OCI-M2 (cell line): ENCODE measurements around the gene VPS37B.
"Not testable (repeated sequence)": the region's sequence is repeated elsewhere in the genome, so short reads cannot be mapped to it uniquely, and the experiment has no call there.

Experiments used
- DNase-seq: peaks from one replicate; lab custom pipeline; 2025; ENCODE audit not compliant: unreplicated experiment; lab: John Stamatoyannopoulos, UW

Gene VPS37B, protein sequence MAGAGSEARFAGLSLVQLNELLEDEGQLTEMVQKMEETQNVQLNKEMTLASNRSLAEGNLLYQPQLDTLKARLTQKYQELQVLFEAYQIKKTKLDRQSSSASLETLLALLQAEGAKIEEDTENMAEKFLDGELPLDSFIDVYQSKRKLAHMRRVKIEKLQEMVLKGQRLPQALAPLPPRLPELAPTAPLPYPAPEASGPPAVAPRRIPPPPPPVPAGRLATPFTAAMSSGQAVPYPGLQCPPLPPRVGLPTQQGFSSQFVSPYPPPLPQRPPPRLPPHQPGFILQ

DNA sequence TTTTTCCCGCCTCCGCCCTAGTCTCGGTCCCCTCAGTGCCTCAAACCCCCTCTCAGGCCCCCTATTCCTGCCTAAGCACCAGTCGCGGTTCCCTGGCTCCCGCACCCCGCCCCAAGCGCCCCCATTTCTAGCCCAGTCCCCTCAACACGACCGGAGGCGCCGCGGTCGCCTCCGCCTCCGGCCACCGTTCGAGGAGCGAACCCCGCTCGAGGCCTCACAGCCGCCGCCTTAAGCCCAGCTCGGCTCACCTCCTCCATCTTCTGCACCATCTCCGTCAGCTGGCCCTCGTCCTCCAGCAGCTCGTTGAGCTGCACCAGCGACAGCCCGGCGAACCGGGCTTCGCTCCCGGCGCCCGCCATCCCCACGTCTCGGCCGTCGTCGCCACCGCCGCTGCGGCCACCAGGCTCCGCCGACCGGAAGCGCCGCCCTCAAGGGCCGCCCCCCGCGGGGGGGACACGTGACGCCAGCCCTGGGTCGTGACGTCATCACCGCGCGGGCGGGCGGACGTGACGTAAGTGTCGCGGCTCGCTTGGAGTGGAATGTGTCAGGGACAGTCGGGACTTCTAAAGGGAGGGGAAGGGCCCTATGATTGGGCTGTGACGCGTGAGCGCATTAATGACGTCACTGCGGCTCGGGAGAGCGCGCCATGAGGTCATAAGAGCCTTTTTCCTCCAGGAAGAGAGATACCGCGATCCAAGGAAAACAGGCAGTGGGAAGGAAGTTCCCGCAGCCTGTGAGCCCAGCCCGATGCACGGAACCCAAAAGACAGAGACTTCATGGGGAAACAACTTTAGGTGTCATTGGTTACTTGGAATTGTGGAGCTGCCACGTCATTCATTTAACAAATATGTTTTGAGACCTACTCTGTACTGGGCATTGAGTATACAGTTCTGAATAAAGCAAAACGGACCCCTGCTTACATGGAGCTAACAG lies at the start of gene VPS37B:
VPS37B (minus strand) TSS at position 421 of the 933 bp plus-strand sequence; CDS start at position 359, 62 bp downstream.
- no peak for DNase-seq

DNA sequence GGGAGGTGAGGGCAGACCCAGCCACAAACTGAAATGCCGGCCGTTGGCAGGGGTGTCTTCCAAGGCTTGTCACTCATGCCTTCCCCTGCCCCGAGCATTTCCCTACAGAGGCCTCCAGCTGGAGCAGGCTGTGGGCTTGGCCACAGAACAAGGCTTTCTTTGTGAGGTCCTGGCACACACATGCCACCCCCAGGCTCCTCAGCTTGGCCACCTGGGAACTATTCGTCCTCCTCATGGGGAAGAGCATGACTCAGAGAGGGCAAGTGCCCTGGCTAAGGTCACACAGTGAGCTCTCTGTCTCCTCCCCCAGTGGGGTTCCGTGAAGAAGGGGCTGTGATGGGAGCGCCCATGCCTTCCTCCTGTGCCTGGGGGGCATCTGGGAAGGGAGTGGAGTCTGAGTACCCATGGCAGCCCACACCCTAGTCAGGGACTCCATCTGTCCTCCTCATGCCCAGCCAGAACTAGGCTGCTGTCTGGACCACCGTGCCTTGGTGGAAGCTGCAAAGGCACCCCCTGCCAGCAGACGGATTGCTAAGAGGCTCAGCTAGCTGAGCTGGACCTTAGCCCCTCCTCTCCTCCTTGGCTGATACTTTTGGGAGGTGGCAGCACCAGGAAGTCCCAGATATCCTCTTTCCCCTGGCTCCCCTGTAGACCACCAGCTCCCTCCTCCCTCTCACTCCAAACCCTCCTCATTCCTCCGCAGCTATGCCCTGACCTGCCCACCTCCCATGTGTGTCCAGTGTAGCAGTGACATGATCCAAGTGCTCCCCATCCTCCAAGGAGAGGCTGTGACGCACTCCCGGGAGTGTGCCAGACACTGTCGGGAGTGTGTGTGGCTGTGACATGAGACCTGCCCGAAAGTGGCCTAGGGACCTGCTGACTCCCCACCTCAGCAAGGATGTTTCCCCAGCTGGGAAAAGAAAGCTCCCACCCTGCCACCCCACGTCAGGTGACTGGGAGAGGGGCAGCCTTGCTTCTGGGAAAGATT lies 49.0 kb upstream of the VPS37B start:
- DNase-seq, result no peak

DNA sequence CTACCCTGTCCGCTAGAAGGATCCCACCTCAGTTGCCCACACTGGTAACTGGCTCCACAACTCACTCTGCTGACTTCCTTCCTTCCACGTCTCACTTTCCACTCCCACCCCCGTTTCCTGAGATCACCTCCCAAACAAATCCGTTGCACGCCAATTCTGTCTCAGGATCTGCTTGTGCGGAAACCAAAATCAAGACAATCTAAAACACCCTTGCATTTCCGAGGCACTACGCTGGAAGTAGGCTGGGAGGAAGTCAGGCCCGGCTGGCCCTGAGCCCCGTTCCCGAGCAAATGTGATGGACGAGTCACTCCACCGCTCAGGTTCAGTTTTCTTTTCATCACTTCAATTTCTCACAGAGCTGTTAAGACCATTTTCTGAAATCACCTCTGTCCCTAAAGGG lies 47.3 kb upstream of the VPS37B start:
- DNase-seq, result no peak

DNA sequence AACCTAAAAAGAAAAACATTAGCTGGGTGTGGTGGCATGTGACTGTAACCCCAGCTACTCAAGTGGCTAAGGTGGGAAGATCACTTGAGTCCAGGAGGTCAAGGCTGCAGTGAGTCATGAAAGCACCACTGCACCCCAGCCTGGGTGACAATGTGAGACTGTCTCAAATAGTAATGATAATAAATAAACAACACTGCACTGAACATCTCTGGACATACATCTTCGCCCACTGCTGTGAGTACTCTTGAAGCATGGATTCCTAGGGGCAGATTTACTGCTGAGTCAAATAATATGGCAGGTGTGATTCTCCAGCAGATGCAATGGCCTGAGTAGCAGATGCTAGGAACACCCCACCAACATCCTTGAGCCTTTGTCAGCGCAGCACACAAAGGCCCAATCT lies 46.7 kb upstream of the VPS37B start:
- DNase-seq, result no peak

DNA sequence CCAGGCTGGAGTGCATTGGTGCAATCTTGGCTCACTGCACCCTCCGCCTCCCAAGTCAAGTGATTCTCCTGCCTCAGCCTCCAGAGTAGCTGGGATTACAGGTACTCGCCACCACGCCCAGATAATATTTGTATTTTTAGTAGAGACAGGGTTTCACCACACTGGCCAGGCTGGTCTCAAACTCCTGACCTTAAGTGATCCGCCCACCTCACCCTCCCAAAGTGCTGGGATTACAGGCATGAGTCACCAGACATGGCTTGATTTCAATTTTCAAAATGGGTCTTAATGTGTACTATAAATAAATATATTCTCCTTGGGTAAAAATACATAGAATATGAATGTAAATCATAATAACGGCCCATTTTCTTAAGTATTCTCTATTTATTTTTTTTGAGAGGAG lies 45.4 kb upstream of the VPS37B start:
- not testable (repeated sequence) for DNase-seq

DNA sequence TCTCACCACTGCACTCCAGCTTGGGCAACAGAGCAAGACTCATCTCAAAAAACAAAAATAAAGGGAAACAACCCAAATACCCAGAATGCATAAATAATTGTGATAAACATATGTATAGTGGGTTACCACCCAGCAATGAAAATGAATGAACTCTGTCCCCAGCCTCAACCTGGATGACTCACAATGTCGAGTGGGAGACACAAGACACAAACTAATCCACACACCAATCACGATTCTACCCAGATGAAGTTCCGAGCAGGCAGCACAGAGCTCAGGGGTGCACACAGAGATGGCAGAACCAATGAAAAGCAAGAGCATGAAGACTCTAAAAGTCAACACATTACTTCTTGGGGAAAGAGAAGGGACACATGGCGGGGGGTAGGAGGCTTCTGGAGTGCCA lies 43.2 kb upstream of the VPS37B start:
- DNase-seq, result no peak

DNA sequence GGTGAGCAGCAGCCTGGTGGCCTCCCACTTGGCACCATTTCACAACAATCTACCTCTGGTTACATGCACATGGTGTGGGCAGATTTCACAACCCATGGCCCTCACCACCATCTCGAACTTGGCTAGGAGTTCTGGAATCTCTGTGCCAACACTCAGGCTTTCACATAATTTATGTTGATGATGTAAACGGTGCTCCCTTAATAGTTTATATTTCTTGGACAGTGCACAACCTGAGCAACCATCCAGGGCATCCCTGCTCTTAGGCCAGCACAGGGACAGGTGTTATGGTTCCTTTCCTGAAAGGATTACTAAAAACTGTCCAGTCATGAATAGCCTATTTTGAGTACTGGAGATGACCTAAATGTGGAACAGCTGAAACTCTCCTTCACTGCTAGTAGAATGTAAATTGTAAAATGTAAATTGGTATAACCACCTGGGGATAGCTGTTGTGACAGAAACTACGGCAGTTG lies 41.7 kb upstream of the VPS37B start:
- DNase-seq, result no peak

DNA sequence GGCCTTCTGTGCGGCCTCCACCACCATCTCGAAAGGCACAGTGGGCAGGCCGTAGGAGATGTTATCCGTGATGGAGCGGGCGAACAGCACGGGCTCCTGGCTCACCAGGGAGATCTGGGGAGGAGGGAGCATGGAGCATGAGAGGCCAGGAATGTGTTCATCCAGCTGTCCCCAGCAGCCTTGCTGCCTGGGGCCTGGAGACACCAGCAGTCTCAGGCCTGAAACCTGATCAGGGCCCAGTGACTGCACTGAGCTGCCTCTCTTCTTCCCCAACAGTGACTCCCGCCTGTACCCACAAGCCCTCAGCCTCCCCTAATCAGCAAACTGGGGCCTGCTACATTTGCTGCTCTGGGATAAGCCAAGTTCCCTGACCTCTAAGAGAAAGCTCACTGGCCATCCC lies 39.4 kb upstream of the VPS37B start:
- DNase-seq, result no peak

DNA sequence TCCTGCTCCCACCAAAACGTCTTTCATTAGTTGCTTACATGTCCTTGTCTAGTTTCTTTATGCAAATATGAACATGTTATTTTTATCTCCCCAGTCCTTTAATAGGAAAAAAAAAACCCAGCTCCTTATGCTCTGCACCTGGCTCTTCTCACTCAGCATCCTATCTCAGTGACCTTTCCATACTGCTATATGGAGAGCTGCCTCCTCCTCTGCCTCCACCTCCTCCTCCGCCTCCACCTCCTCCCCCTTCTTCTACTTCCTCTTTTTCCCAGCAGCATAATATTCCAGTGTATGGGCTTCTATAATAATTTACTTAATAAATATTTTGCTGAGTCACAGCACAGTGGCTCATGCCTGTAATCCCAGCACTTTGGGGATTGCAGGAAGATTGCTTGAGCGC lies 38.8 kb upstream of the VPS37B start:
- no peak for DNase-seq

DNA sequence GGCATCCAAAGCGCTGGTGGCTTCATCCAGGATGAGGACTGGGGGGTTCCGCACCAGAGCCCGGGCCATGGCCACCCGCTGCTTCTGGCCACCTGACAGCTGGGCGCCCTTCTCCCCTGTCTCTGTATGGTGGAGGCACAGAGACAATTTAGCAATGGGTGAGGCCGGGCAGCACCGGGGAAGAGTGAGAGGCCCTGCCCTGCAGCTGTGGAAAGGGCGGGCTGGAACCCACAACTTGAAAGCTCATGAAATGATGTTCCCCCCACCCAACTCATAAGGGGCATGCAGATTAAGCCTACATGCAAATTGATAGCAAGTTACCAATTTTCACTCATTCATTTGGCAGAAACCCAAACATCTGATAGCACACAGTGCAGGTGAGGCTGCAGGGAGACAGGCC lies 36.3 kb upstream of the VPS37B start:
- no peak for DNase-seq

DNA sequence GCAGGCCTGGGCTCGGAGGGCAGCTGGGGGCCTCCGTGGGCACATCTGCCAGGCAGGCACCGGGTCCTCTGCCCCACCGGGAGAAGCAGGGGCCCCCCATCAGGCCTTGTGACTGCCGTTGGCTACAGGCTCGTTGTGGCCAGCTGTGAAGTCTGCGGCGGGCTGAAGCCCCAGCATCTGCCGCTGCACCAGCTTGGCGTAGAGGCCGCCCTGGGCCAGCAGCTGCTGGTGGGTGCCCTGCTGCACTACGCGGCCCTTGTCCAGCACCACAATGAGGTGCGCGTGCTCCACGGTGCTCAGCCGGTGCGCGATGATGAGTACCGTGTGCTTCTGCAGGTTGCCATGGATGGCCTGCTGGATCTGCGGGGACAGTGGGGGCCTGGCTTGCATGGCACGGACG lies 33.9 kb upstream of the VPS37B start:
- DNase-seq, result no peak

DNA sequence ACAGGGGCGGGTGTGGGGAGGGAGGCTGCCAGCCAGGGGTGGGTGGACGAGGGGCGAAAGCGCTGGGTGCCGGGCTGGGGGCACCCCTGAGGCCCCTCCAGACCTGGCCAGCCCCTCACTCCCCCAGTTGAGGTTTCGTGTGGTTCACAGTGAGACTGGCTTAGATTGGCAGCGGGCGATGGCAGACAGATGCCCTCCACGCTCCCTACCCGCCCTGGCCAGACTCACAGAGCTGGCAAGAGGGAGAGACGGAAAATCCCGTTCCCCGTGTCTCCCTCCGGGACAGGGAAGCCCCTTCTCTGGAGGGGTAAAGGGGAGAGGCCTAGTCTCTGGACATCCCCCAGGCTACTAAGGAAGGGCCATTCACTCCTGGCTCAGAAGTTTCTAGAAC lies 33.2 kb upstream of the VPS37B start:
- no peak for DNase-seq

DNA sequence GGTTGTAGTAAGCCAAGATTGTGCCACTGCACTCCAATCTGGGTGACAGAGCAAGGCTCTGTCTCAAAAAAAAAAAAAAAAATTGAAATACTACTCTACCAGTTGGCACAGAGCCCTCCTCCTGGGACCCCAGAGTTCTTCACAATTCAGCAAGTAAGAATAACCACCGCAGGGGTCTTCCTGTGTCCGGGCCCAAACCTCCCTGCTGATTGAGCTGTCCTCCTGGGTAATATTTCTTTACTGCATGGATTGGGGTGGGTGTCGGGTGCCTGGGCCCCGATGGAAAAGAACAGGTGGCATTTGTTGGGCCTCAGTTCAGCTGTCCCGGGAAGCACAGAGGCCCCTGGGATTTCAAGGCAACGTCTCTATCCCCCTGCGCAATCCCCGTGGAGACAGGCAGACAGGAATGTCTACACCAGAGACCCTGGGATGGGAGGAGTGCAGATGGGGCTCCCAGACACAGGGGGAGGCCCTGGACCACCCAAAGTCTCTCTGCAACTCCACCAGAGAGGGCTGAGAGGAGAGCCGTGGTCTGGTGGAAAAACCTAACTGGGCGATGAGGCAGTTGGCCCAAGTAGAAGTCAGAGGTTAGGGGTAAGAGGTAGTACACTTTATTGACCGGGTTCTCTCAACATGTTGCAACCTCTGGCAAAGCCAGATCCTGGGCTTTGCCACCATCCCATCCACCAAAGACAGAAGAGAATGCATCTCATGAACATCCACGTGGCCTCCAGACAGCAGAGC lies 32.7 kb upstream of the VPS37B start:
- DNase-seq, result no peak

DNA sequence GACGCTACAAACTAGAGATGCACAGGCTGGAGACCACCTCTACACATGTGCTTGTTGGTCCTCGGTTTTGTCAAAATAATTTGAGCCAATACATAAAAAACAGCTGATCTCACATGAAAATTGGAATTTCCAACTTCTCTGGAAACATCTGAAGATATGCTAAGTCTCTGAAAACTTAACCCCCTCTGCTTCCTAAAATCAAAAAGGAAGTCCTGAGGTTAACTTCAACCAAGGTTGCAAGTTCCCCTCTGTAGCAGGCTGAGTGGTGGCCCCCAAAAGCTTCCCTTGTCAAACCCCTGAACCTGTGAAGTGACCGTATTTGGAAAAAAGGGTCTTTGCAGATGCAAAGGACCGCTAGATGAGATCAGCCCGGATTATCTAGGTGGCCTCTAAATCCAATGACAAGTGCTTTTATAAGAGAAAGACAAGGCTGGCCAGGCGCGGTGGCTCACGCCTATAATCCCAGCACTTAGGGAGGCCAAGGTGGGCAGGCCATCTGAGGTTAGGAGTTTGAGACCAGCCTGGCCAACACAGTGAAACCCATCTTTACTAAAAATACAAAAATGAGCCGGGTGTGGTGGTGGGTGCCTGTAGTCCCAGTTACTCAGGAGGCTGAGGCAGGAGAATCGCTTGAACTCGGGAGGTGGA lies 32.0 kb upstream of the VPS37B start:
- no peak for DNase-seq

DNA sequence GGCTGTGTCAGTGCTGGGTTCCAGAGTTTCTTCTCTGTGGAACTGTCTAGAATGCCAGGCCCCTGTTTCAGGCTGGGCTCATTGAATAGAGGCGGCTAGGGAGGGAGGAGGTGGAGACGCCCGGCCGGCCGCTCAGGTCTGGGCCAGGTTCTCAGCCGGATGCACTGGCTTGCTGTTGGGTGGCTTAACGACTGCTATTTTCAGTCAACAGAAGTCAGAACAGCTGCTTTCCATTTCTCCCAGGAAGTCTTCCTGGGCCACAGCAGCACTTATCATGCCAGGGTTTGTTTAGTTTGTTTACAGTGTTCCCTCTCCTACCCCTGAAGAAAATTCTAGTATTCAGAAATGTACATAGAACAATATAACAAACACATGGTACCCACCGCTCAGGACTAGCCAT lies 26.0 kb upstream of the VPS37B start:
- DNase-seq, result no peak

DNA sequence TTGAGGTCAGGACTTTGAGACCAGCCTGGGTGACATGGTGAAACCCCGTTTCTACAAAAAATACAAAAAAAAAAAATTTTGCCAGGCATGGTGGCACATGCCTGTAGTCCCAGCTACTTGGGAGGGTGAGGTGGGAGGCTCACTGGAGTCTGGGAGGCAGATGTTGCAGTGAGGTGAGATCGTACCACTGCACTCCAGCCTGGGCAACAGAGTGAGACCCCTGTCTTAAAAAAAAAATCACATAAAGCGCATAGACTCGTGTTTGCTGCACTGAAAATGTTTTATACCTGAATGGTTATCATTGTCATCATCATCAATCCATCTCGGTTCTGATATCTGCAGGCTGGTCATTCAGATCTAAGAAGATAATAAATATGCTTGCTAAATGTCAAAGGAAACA lies 24.8 kb upstream of the VPS37B start:
- DNase-seq, result no peak

DNA sequence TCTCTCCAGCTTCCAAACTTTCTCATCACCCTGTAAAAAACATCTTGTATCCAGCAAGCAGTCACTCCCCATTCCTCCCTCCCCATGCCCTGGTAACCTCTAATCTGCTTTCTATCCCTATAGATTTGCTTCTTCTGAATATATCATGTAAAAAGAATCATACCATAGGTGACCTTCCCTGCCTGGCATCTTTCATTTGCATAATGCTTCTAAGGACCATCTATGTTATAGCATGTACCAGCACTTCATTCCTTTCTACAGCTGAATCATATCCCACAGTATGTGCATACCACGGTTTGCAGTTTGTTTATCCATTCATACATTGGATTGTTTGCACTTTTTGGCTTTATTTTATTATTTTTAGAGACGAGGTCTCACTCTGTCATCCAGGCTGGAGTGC lies 22.9 kb upstream of the VPS37B start:
- DNase-seq, result no peak

DNA sequence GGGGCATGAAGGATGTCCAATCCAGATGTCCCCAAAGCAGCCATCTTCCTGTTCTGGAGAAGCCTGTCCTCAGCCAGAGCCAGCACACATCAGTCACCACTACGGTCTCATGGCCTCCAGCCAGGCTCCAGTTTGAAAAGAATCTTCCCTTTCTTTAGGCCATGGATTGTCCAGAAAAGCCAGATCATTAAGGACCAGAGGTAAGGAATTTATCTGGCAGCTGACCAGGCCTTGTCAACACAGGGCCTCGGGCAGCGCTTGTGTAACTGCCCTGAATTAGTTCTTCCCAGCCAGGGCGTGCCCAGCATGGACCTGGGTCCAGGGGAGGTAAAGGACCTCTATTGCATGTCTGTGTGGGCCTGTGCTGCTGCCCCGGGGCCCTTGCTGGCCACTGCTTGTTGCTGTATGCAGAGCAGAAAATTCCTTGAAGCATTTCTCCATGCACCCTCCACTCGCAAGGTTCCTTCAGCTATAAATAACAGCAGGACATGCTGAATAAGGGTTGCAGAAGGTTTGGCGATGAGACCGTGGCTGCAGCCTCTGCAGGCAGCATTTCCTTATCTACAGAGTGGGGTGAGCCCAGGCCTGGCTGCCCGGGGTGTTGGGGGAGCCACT lies 21.7 kb upstream of the VPS37B start:
- no peak for DNase-seq
